Kidney epithelial cell (primary cell): Measurements from ENCODE around the gene KCNK13. TPM values are rescaled to one million over a fixed set of nuclear protein-coding genes. Genes with fewer than 3 reads are reported as not detected.

Experiments used
- DNase-seq: peaks from one replicate; pipeline ENCODE4 v3.0.0-alpha.2; 2010; ENCODE audit warnings: low read depth
- H3K27me3 ChIP-seq: 2 replicates; pipeline ENCODE4 v1.6.0; 2011; ENCODE audit warnings: low read length; ENCODE audit not compliant: control insufficient read depth, insufficient read depth
- H3K36me3 ChIP-seq: 2 replicates; pipeline ENCODE4 v1.5.1; 2011; ENCODE audit warnings: low read length; ENCODE audit not compliant: control insufficient read depth, insufficient read depth
- H3K4me3 ChIP-seq: 2 replicates; pipeline ENCODE4 v1.5.1; 2011; ENCODE audit warnings: low read depth, mild to moderate bottlenecking, control low read depth, low read length
- total RNA-seq: library from RNA; depleted of rRNA; stranded (reverse); fragments of >200 nt; gene quantifications from 2 replicates; pipeline ENCODE4 v1.2.3, GENCODE V29; 2015
- TF ChIP-seq, protein P1 (sequence below): IDR thresholded peaks from 2 replicates; pipeline ENCODE4 v1.5.1; 2011; ENCODE audit warnings: mild to moderate bottlenecking, moderate library complexity, low read length, control low read depth, inconsistent platforms; ENCODE audit not compliant: insufficient read depth, poor library complexity, severe bottlenecking

The KCNK13 gene
- total RNA-seq, 1 donor from 2014 or later, result 0.13 TPM

GRCh38 chr14:90042496-90043252 is 19.1 kb upstream of the KCNK13 start:
- Histone ChIP-seq H3K27me3 (no peaks in the 10 kb centered on the region), H3K36me3 (no peaks in the 10 kb centered on the region), H3K4me3 (no peak overlapping the region)
- TF ChIP-seq, protein P1, sequence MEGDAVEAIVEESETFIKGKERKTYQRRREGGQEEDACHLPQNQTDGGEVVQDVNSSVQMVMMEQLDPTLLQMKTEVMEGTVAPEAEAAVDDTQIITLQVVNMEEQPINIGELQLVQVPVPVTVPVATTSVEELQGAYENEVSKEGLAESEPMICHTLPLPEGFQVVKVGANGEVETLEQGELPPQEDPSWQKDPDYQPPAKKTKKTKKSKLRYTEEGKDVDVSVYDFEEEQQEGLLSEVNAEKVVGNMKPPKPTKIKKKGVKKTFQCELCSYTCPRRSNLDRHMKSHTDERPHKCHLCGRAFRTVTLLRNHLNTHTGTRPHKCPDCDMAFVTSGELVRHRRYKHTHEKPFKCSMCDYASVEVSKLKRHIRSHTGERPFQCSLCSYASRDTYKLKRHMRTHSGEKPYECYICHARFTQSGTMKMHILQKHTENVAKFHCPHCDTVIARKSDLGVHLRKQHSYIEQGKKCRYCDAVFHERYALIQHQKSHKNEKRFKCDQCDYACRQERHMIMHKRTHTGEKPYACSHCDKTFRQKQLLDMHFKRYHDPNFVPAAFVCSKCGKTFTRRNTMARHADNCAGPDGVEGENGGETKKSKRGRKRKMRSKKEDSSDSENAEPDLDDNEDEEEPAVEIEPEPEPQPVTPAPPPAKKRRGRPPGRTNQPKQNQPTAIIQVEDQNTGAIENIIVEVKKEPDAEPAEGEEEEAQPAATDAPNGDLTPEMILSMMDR, result no peak
- DNase-seq, result no peak

DNA sequence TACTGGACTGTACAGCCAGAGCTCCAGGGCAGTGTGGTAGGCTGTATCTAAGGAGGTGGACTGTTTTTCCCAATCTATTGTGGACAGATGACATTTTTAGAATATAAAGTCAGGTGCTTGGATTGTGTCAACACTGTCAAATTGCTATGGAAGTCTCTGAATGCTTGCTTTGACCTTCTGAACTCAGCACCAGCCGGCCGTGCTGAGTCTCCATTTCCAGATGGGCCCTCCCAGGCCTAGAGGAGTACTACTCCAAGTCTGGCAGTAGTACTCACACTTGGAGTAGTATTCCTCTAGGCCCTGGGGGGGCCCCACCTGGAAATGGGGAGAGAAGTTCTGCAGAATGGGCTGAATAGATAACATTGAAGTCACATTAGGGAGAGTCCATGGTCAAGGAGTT is 16.2 kb upstream of the KCNK13 start:
- TF ChIP-seq, protein P1, result no peak
- no peak for DNase-seq
- H3K27me3 ChIP-seq, result no peaks in the 10 kb centered on the region
- H3K36me3 ChIP-seq, result no peaks in the 10 kb centered on the region
- H3K4me3 ChIP-seq, result no peak overlapping the region

DNA sequence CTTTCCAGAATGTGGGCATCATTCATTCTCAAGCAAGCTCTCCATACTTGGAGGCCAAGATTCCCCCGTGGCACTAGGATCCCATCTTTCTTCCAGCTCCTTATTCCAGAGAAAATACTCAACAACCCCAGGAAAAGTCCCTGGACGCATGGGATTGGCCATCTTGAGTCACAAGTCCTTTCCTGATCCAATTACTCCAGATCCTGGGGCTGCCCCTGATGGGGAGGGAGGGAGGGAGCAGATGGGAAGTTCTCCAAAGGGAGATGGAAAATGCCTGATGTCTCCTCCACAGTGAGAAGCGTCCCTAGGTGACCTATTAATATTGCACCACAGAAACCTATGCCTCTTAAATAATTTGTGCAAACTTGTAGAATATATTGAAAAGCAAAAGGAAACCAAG is 12.4 kb upstream of the KCNK13 start:
- Histone ChIP-seq H3K4me3 (no peak overlapping the region), H3K36me3 (no peaks in the 10 kb centered on the region), H3K27me3 (no peaks in the 10 kb centered on the region)
- TF ChIP-seq, protein P1, result no peak
- DNase-seq, result no peak

DNA sequence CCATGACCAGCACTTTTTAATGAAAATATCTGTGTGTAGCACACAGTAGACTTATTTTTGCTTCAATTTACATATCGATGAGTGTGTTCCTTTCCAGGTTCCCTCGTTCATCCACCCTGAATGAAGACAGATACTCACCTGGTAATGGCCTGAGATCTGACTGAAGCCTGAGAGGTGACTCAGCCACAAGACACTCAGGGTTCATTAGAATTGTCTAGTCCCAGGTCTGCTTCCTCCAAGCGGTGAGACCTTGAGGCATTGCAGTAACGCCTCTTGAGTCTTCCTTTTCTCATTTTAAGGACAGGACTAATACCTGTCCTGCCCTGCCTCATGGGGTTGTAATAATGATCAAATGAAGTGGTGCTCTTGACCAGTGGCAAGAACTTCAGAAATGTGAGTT is 11.5 kb upstream of the KCNK13 start:
- TF ChIP-seq, protein P1, result no peak
- Histone ChIP-seq H3K27me3 (no peaks in the 10 kb centered on the region), H3K36me3 (no peaks in the 10 kb centered on the region), H3K4me3 (no peak overlapping the region)
- no peak for DNase-seq

GRCh38 chr14:90053044-90053443 is 8.8 kb upstream of the KCNK13 start:
- TF ChIP-seq, protein P1, result no peak
- Histone ChIP-seq H3K27me3 (no peaks in the 10 kb centered on the region), H3K36me3 (no peaks in the 10 kb centered on the region), H3K4me3 (no peak overlapping the region)
- DNase-seq, result no peak

DNA sequence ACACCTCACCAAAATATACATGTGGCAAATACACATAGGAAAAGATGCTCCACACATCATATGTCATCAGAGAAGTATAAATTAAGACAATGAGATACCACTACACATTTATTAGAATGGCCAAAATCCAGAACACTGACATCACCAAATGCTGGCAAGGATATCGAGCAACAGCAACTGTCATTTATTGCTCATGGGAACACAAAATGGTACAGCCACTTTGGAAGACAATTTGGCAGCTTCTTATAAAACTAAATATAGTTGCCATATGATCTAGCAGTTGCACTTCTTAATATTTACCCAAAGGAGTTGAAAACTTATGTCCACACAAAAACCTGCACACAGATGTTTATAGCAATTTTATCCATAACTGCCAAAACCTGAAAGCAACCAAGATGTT is 7.0 kb upstream of the KCNK13 start:
- no peaks in the 10 kb centered on the region for H3K36me3 ChIP-seq
- TF ChIP-seq, protein P1, result no peak
- no peak overlapping the region for H3K4me3 ChIP-seq
- no peak for DNase-seq
- peaks cover 4% of the 10 kb centered on the region for H3K27me3 ChIP-seq
